ENCODE measurements around the gene PBLD. TPM values are rescaled to one million over a fixed set of nuclear protein-coding genes. Genes with fewer than 3 reads are reported as not detected.

The PBLD gene
- total RNA-seq, 2 donors from 2014 or later, result 1.9 TPM

Other genes starting within 250 kb of the PBLD start
- not detected for gene MYPN, start 223.4 kb downstream of the PBLD start, total RNA-seq
- gene ATOH7, start 100.8 kb downstream of the PBLD start, total RNA-seq, result not detected
- gene HNRNPH3, start 864 bp downstream of the PBLD start, total RNA-seq, result 100 to 1,000 TPM; 165 to 180 TPM
- 10 to 100 TPM; 12.2 to 13.6 TPM for gene RUFY2, start 74.3 kb upstream of the PBLD start, total RNA-seq
- gene DNA2, start 139.0 kb upstream of the PBLD start, total RNA-seq, result 1 to 10 TPM; 3.9 to 4.1 TPM
- 10 to 100 TPM; 22.8 to 28.4 TPM for gene SLC25A16, start 194.6 kb upstream of the PBLD start, total RNA-seq
- 1 to 10 TPM; 2.2 to 2.8 TPM for gene TET1, start 227.4 kb upstream of the PBLD start, total RNA-seq